Measurements from ENCODE around the gene HSD17B8.

GRCh38 chr6:33217681-33218080 lies 13.2 kb downstream of the HSD17B8 start:
- TF ChIP-seq CTCF (IDR thresholded peaks at IDR 0.05) (no peak), POLR2A (IDR thresholded peaks at IDR 0.05) (no peak)
